ENCODE results near the gene CHST9. TPM values are rescaled to one million over a fixed set of nuclear protein-coding genes. Genes with fewer than 3 reads are reported as not detected.
A peak's percentile ranks its signal among the peaks of the same experiment; 100 is the strongest.
"Not testable (repeated sequence)": the region's sequence is repeated elsewhere in the genome, so short reads cannot be mapped to it uniquely, and the experiment has no call there.

Gene CHST9
- polyA plus RNA-seq, 1 donor = 0.10 TPM

DNA sequence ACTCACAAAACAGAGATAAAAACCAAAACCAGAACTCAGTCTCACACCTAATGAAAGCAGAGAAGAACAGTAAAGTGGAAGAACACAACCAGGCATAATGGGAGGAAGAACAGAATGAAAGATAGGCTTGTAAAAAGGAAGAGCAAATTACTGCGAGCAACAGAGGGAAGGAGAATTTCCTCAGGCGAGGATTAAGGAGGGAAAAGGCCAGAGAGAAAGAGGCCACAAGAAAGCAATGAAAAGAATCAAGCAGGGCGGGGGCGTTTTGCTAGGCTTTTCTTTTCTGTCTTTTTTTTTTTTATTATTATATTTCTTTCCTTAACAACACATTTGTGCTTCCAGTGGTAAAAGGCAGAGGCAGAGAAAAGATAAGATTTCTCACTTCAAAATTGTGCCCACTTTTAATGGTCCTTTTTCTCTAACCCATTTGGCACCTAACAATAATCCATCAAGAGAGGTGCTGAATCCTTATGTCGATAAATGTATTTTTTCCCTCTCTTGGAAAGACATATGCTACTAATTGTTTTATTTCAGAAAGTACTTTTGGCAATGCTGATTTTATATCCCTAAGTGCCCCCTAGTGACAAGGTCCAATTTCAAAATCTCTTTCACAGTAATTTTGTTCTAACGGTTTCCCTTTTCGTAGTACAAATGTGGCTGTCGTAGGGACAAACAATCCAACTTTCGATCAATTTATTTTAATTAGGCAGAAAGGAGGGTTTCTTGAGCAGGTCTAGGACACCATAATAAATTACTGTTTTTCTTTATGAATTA, 180.9 kb downstream of the CHST9 start:
- peak; percentile 6 for DNase-seq

DNA sequence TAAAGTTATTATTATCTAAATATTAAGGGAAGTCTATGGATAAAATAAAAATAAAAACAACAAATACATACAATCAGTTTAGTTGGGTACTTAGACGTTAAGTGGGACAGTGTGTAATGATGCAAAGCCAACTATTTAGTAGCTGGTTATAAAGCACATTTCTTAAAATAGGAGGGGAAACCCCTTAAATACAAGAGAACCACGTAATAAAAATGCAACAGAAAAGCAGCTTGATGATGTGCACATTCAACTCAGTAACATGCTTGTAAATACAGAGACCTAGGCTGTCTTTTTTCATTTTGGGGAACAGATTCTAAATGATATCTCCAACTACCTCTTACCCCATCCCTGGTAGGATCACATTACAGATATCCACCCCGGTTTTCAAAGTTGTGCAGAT, 185.3 kb downstream of the CHST9 start:
- DNase-seq = no peak

DNA sequence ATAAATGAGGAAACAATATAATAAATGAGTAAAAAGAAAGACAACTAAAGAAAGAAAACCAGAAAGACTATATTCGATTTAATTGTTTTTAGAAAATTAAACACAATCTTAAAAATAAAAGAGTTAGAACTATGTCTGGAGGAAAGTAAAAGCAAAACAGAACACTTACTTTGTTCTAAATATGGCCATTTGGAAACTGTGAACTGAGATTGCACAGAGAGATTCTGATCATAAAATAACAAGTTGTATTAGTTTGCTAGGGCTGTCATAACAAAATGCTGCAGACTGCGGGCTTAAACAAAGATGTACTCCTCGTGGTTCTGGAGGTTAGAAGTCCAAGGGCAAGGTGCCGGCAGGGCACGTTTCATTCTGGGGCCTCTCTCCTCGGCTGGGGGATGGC, 191.5 kb downstream of the CHST9 start:
- DNase-seq = no peak

DNA sequence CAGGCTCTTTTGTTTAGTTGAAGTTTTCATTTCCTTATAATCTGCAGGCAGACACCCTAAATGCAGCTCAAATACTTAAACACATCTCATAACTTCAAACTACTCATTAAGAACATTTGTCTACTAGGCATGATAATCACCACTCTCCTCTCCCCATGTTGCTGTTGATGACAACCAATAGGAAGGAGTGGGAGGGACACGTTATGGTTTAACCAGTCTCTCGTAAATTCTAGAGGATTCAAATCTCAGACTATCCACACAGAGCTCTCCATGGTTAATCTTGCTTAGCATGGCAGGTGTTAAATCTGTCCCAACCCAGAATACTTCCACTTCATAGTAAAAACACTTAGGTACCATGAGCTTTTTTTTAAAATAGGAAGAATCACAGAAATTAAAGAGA, 192.2 kb downstream of the CHST9 start:
- no peak for DNase-seq

DNA sequence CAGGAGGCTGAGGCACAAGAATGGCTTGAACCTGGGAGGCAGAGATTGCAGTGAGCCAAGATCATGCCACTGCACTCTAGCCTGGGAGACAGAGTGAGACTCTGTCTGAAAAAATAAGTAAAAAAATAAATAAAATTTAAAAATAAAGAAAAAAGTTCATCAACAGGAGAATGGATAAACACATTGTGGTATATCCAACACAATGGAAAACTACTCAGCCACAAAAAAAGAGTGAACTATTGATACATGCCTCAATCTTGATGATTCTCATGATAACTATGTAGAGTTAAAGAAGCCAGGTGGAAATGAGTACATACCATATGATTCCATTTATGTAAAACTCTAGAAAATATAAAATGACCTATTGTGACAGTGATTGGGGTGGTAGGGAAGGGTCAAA, 195.3 kb downstream of the CHST9 start:
- DNase-seq = no peak

DNA sequence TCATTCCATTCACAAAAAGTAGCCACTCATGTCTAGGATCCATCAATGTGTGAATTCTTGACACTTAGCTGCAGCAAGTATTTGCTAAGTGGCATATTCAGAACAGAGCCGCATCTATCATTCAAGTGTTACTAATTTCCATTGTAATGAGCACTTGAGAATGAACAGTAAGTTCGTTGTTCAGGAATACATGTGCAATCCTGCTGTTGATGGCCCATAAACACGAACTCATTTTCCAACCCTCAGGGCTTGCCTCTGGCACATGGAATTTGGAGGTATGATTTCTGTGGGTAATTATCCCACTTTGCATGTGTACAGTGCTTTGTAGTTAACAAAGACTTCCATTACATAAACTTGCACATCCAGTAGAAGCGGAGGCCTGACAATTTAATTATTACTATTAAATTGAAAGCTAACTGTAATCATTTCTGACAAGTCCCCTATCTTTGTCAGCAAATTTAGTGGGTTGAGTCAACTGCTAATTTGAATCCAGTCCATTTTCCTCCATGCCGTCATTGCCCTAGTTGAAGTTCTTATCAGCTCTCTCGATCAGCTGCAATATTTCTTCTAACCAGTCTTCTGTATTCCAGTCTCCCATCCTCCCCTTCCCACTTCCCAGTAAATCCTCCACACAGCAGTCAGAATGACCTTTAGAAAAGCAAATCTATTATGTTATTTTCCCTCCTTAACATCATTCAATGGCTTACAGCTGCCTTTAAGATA, 203.6 kb downstream of the CHST9 start:
- no peak for DNase-seq

DNA sequence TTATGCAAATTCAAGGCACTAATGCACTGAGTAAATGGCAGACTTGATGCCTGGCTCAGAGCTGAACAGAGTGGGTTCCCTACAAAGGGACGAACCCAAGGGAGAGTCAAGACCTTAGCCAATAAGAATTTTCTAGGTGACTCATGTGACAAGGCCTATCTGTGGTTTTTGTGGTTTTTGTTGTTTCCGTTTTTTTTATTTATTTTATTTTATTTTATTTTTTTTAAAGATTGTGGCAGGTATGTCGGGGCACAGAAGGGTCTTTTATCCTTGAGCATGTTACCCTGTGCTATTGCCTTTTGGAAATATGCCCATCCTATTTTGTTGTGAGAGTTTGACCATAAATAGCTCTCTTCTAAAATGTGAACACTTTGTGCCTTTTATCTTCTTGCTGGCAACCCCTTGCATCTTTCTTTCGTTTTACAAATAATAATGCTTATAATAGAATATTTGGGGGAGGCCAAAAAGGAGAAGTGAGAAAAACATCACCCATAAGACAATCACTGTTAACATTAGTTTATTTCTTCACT, 206.2 kb downstream of the CHST9 start:
- no peak for DNase-seq

DNA sequence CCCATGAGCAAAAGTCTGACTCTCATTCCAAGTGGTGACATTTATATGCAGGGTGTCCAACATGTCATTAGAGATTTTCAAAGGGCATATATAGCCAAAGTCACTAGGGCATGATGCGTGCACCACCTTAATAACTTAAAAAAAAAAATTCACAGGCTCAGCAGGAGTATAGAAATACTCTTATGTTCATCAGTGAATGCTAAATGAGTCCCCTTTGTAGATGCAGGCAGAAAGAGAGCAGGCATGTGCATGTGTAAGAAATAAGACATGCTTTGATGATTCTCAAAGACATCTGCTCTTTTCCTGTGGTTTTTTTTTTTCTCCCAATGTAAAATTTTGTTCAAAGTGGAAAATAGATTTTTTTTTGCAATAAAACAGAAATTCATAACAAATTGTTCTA, 207.3 kb downstream of the CHST9 start:
- no peak for DNase-seq

DNA sequence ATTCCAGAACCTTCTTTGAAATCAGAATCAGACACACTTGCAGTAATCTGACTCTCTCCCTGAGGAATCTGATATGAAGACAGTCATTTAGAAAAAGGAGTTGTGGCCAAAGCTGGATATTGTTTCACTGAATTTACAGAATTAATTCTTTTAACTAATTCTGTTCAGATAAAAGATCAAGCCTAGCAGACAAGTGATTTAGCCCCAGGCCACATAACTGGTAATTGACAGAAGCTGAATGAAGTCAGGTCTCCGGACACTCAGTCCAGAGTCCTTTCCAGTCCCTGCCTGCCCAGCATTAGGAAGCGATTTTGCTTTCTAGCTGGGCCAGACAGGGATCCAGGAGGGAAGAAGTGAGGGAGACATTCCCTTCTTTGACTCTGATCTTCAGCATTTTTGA, 208.9 kb downstream of the CHST9 start:
- DNase-seq = no peak

DNA sequence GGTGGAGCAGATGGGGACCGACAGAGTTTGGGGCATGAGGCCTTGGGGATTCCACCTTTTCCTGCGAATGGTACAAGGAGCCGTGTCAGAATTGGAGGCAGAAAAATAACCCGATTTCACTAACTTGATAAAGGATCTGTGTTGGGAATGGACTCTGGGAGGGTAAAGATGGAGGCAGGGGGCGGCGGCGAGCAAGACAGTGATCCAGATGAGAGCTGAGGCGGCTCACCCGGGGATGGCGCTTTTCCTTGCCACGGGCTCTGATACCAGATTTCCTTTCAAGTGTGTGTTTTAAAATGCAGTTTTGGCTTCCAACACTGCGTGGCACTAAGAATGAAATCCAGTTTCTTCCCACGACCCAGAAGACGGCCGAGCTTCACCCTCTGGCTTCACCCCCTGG, 212.6 kb downstream of the CHST9 start:
- not testable (repeated sequence) for DNase-seq

DNA sequence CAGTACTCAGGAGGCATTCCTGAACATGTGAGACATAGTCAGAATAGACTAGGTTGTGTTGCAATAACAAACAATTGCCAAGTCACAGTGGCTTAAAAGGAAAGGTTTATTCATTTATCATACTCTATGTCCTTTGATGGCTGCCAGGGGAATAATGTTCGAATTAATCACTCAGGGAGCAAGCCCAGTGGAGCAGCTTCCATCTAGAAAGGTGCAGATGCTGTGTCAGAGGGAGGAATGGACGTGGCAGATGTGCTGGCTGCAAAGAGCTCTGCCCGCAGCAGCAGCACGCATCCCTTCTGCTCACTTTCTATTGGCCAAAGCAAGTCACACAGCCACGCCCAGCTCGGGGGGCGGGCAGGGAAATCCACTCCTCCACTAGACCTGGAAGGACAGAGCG, 213.7 kb downstream of the CHST9 start:
- DNase-seq = no peak

DNA sequence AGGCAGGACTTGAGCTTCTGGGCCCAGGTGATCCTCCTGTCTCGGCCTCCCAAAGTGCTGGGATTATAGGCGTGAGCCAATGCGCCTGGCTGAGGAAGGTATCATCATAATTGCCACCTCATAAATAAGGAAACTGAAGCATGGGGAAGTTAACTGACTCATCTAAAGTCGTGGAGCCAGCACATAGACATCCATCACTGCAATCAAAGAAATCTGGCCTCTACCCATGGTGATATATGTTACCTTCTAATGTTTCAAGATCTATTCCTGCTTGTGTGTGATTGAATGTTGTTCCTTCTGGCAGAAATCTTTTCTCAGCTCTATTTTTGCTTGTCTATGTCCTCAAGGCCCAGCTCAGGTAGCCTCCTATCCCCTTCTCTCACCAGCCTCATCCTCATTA, 214.5 kb downstream of the CHST9 start:
- DNase-seq = no peak

DNA sequence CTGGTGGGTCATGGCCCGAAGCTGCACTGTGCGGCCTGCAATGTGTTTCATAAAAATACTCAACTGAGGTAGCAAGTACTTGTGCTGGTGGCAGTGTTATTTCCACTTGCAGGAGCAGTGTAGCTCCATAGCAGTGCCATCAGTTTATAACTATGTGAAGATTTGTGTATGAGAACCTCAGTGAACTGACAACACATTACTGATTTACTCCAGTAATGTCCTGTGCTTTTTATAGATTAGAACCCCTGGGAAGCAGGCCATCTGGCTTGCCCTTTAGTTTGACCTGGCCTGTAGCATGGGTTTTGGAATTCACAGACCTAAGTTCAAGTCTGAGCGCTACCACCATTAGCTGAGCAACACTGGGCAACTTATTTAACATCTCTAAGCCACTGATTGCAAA, 219.9 kb downstream of the CHST9 start:
- DNase-seq = no peak

DNA sequence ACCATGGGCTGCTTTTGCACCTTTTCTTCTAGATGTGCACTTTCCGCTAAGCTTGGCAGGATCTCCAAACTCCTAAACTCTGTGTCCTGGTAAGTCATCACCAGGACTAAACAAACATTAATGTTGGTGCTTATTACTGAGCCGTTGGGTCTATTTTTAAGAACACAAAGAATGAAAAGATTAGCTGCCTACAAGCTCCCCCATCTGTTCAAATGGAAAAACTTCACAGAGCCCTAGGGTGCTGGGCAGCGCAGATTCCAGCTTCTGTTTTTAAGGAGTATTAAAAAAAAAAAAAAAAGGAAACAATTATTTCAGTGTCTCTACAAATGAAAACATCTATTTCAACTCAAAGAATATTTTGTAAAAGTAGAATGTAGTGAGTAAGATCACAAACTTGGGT, 221.8 kb downstream of the CHST9 start:
- peak; percentile 3 for DNase-seq

DNA sequence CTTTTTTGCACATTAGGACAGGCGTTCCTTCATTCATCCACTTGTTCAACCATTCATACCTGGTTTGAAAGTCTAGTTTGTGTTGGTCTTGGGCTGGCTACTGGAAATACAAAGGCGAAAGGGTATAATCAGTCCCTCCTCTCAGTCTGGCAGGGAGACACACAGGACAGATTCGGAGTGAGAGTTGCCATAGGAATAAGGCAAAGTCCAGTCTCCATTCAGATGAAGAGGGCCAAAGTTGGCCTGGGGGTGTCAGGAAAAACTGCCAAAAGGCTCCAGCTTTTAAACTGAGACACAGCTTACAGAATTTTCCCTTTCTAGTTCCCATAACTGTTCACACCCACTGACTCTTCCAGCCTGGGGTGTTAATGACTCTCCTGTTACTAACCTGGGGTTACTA, 223.3 kb downstream of the CHST9 start:
- no peak for DNase-seq

DNA sequence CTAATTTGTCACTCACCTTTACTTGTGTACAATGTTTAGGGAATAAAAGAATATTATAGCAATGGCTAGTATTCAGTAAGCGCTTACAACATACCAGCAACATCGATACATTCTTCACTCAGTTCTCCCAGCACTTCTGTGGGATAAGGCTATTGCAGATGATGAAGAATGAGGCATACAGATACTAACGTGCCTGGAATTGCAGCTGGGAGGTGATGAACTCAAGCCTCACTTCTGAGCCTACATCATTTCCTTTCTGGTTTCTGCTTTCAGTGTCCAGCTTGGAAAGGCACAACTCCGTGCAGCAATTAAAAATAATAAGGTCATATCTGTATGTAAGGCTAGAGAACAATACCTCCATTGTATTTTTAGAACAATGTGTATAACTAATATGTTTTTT, 224.2 kb downstream of the CHST9 start:
- peak; percentile 9 for DNase-seq

DNA sequence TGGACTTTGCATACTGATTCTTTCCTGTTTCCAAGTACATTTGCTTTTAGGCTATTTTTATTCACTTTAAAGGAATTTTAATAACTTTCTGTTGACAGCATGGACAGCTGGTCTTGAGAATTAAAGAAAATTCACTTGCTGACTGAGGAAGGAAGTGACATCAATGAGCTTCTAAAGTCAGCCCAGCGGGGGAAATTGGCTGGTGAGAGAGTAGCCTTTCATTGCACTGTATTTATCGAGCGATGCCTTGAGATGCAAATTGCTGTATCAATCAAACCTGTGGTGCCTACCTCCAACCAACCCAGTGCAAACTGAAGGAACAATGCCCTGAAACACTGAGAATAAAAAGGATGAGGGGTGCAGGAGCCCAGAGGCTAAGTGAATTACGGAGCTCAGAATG, 228.2 kb downstream of the CHST9 start:
- peak; percentile 35 for DNase-seq

DNA sequence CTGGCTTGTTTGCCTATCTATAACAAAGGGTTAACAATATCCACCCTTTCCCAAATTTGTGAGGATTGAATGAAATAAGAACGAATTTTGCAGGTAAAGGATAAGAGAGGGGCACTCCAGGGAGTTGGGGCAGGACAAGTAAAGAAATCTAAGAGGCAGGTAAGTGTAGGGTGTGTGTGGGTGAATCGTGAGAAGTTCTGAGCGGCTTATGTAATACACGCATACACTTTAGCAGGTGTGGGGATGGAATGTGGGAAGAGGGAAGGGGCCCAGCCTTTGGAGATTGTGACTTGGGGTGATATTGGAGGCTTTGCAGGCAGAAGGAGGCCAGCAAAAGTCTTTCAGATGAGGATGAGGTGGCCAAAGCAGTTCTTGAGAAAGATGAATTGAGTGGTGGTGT, 236.4 kb downstream of the CHST9 start:
- no peak for DNase-seq

DNA sequence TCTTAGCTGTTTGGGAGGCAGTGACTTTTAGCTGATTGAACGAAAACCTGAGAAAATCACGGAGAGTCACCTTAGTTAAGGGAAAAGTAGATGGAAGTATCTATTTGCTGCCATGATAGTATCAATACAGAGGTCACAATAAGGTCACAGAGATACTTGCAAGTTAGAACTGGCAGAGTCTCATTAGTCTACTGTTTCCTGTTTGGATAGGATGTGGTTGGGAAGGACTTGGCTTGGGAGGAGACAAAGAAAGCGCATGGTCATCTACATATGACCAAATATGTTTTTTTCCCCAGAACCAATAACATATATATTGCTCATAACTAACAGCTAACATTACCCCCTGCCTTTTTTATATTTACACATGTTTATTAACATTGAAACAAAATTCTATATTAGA, 241.2 kb downstream of the CHST9 start:
- DNase-seq = no peak

DNA sequence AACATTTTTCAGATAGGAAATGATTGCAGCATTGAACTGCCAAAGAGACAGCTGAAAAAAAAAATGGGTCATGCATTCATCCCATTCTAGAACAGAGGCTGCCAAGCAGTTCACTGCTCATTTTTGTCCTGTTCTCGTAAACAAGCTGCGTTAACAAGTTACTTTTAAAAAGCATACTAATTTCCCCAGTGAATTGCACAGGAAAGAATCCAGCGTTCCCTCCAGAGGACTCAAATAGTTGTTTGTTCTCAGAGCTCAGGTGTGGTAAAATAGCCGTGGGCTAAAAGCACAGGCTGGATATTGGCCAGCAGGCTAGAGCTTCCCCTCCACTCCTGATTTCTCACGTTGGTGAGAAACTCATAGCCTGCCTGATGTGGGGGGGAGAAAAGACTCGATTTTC, 243.5 kb downstream of the CHST9 start:
- DNase-seq = no peak

DNA sequence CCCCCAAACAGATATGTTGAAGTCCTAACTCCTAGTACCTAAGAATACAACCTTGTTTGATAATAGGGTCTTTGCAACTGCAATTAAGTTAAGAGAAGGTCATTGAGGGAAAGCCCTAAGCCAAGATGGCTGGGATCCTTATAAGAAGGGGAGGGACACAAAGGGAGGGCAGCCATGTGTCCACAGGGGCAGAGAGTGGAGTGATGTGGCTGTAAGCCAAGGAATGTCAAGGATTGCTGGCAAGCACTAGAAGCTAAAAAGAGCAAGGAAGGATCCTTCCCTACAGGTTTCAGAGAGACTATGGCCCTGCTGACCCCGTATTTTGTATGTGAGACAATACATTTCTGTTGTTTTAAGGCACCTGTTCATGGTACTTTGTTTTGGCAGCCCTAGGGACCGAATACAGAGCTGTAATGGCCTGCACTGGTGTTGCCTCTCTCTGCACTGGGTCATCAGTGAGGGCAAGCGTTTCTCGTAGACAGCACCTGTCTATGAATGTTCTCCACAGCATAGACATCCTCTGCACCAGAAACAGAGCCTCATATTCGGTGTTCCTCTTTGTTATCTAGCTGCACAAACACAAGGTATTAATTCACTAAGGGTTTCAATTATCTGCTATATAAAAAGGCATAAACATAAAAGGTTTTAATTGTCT, 244.2 kb downstream of the CHST9 start:
- DNase-seq = no peak

DNA sequence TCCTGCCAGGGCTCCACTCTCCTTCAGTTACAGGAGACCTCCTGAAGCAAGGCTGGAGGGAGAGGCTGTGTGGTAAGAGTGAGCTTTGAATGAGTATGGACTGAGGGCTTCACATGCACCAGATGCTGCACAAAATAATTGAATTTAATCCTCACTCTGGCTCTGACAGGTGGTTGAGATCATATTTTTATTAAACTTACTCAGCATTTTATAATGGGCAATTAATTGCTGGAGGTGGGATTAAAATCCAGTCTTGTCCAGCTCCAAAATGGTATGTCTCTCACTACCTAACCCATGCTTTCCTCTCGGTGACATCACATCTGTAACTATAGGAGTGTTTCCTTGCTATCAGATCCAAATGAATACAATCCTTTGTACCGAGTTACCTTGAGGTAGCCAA, 253.4 kb downstream of the CHST9 start:
- no peak for DNase-seq

DNA sequence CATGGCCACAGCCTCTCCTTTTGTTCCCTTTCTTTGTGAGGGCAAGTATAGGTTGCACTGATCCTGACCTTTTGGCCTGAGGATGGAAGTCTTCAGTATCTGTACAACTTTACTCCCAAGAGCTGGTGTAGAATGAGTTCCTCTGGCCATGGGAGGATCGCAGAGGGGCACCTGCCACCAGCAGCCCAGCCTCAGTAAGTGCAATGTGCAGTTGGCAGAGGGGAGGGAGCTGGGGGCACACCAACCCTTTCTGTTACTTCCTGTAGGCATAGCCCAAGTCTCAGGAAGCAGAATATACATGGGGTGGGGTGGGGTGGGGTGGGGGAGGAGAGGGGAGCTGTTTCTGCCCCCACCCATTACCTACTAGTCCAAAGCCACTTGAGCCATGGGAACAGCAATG, 254.5 kb downstream of the CHST9 start:
- DNase-seq = no peak
